ENCODE data around the gene PPP2R2B.

Gene PPP2R2B

GRCh38 chr5:146778795-146779194, 99.8 kb downstream of the PPP2R2B start:
- DNase-seq, result no peak

- no peak for DNase-seq
Measured at GRCh38 chr5:146778261-146778660, 100.3 kb downstream of the PPP2R2B start.

- DNase-seq, result no peak
Measured at GRCh38 chr5:146772881-146773466, 105.6 kb downstream of the PPP2R2B start.

GRCh38 chr5:146770980-146771379, 107.6 kb downstream of the PPP2R2B start:
- DNase-seq, result no peak

DNA sequence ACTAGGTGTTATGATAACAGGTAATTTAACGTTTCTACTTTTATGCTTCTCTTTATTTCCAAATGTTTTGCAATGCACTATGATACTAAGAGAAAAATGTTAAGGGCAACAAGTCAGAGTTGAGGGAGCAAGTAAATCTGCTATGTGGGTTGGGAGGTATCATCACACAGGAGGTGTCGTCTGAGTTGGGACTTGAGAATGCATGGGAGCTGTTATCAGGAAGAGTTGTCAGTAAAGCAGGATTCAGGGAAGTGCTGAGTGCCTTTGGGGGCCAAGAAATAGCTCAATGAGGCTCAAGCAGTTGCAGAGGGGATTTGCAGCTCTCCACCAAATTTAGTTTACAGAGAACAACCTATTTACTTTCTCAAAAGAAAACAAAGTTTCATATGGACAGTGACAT, 108.0 kb downstream of the PPP2R2B start:
- no peak for DNase-seq

GRCh38 chr5:146767534-146767933, 111.0 kb downstream of the PPP2R2B start:
- no peak for DNase-seq

DNA sequence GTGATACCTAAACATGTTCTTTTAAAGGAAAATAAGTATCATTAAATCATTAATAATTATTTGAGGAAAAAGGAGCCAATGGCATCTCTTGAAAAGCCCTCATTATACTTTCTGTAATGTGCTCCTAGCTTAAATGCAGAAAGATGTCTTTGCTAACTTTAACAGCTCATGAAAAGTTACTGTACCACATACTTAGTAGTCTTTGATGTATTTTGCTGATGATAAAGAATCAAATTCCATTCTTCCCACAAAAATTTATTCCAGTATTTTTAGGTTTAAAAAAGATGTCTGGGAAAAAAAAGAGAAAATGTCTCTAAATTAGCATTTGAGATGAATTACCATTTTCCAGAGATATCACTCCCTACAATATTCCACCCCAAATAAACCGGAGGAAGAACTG, 112.5 kb downstream of the PPP2R2B start:
- DNase-seq, result no peak

DNA sequence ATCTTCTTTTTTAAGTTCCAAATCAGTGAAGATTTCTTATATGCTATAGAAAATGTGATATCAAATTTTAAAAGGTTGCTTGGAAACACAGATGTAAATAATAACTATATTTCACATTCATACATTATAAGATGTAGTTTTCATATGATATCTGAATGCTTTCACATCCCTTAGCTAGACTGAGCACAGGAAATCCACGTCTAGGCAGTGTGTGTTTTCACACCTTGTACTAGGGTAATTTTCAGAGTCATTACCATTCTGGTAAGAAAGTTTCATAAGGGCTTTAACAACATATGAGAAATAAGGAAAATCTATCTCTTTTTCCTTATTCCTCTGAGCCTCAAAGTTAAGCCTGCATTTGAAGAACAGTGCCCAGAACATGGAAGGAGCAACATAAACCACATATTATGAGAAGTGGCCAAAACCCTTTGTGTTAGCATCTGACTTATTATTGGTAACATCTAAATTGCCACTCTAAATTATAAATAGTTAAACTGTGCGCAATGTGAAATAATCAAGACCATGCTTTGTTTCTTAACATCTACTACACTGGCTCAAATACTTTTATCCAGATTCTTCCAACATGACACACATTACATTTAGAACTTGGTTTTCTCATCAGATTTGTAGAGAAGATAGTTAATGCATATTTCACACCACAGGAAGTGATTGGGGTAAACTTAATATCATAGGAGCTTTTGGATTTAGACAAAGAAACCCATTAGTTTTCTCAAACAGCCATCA, 113.3 kb downstream of the PPP2R2B start:
- no peak for DNase-seq

- DNase-seq, result no peak
Measured at GRCh38 chr5:146762830-146763229, 115.7 kb downstream of the PPP2R2B start.

DNA sequence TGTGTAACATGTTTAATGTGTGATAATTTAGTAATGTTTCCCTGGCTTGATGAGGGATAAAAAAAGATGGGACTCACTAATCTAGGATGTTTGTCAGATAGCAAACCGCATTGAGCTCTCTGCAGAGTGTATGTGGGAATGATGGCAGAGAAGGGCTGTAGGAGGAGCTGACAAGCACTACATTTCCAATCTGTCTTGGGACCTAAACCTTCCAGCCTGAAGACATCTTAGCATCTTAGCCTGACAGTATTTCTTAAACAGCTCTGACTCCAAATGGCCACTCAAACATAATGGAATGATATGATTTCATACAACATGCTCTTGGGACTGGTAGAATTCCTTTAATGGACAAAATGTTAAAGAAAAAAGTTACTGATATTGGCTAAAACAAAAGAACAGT, 116.7 kb downstream of the PPP2R2B start:
- DNase-seq, result no peak

DNA sequence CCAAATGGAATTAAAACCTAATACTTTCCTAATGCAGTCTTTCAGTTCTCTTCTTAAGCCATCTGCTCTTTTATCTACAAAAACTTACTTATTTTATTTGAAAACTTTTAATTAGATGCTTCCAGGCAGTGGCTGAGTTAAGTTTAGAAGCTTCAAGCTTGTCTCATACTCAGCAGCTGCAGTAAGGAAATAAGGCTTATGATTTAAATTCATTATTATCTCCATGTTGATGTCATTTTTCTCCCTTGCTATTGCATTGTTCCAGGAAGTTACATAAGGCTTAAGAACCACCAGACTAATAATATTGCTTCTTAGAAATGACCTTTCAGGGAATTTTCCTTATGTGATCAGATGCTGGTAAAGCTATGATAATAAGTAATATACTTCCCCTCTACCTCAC, 119.6 kb downstream of the PPP2R2B start:
- DNase-seq, result no peak

GRCh38 chr5:146758076-146758475, 120.5 kb downstream of the PPP2R2B start:
- no peak for DNase-seq

- DNase-seq, result no peak
Measured at GRCh38 chr5:146756546-146756945, 122.0 kb downstream of the PPP2R2B start.

DNA sequence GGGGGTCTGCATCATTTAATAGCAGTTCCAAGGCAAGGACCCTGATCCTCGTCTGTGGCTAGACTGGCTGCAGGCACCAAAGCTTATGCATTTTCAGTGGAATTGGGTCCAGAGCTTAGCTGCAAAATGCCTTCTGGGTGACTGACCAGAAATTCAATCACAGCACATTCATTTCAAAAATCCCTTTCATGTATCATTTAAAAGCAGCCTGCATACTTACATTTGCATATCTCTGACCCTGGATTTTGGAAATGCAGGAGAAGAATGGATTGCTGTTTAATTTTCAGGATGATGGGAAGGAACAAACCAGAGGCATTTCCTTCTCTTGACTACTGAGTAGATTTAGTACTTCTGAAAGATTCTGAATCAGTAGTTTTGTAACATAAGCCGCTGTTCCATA, 122.8 kb downstream of the PPP2R2B start:
- no peak for DNase-seq

- DNase-seq, result no peak
Measured at GRCh38 chr5:146754621-146755020, 123.9 kb downstream of the PPP2R2B start.

DNA sequence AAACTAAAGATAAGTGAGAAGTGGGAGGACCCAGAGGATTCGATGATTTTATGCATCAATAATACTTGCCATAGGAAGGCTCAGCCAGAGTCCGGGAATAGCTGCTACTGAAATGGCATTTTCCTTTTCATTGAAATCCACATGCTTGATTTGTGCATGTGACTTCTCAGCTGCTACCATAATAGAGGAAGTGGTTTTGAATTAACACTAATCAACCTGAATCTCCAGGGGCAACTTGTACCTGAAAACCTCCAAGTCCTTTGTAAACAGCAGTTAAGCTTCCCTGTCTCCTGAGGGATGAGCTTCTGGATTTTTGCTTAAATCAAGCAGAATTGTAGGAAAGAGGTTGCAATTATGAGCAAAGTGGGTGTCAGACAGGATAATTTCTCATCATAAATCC, 124.9 kb downstream of the PPP2R2B start:
- no peak for DNase-seq

GRCh38 chr5:146751781-146752401, 126.7 kb downstream of the PPP2R2B start:
- DNase-seq, result peak; percentile 71

GRCh38 chr5:146751054-146751453, 127.5 kb downstream of the PPP2R2B start:
- no peak for DNase-seq

- DNase-seq, result no peak
Measured at GRCh38 chr5:146748533-146748932, 130.0 kb downstream of the PPP2R2B start.

GRCh38 chr5:146745931-146746577, 132.5 kb downstream of the PPP2R2B start:
- no peak for DNase-seq

GRCh38 chr5:146744068-146744745, 134.3 kb downstream of the PPP2R2B start:
- DNase-seq, result no peak

DNA sequence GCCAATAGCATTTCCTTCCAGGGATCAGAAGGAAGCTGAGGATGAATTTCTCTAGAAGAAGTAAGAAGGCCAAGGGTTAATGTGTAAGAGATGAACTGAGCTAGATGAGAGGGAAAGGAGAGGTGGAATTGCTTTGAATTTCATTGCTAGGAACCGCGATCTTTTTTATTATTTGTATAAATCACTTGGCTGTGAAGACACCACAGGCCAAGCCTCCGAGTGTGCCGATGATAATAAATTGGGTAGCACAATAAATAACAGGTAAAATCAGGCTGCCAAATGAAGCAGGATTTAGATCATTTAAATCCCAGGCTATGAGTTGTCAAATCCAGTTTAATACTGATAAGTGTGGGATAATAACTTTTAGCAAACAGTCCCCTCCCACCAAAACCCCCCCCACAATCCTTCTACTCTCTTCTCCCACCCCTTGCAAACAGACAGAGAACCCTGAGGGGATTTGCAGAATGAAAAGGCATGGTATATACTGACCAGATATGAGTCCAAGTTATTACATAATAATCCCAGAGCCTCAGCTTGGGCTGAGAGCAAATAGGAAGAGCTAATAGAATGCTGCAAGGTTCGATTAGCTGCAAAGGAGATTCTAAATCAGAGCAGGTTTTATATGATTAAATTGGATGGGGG, 143.5 kb downstream of the PPP2R2B start:
- no peak for DNase-seq

- no peak for DNase-seq
Measured at GRCh38 chr5:146732962-146733361, 145.6 kb downstream of the PPP2R2B start.

Data from CD4-positive, alpha-beta T cell treated with Interferon gamma for 1 hour (primary cell).